GM12878 (cell line): Measurements from ENCODE around the gene MEGF9. TPM values are rescaled to one million over a fixed set of nuclear protein-coding genes. Genes with fewer than 3 reads are reported as not detected.

Experiments
- ATAC-seq: fragments of 200-7000 bp; cut with Tn5 transposase; 3 replicates; pipeline ENCODE4 v1.9.1; 2020; ENCODE audit warnings: mild to moderate bottlenecking, moderate library complexity
- BruUV-seq: library from RNA; stranded (reverse); fragments of 400-500 nt; replicated peaks from 2 replicates; lab custom pipeline; 2021; lab: Mats Ljungman, UMichigan
- CTCF ChIA-PET: fragments of 300-600 bp; sonication (Branson Sonifier 250); formaldehyde crosslinking; extraction: SDS; loops from one replicate; lab custom pipeline; 2021; ENCODE audit warnings: inconsistent platforms; lab: Yijun Ruan, JAX
- POLR2A ChIA-PET: fragments of 350-600 bp; formaldehyde crosslinking; extraction: SDS; loops from one replicate; lab custom pipeline; 2021; ENCODE audit warnings: inconsistent platforms; lab: Charles Lee
- RAD21 ChIA-PET: fragments of 300-600 bp; sonication (Branson Sonifier 250); formaldehyde crosslinking; loops from one replicate; lab custom pipeline; 2023; ENCODE audit warnings: antibody characterized with exemption; ENCODE audit not compliant: unreplicated experiment; lab: Charles Lee
- SMC1A ChIA-PET: fragments of 300-600 bp; sonication (Branson Sonifier 250); formaldehyde crosslinking; loops from one replicate; lab custom pipeline; 2023; ENCODE audit not compliant: unreplicated experiment, uncharacterized antibody; lab: Charles Lee
- DNase-seq: peaks from one replicate; pipeline ENCODE4 v3.0.0-alpha.2; 2011; ENCODE audit warnings: low read depth, low spot score
- FAIRE-seq: peaks from 3 replicates; lab custom pipeline; 2011; peaks lifted over from hg19 to GRCh38; lab: Jason Lieb, UNC
- H2AFZ ChIP-seq: 2 replicates; pipeline ENCODE4 v1.6.0; 2011; ENCODE audit warnings: low read depth, low read length, control low read depth; ENCODE audit not compliant: control insufficient read depth
- H3K27ac ChIP-seq: 2 replicates; pipeline ENCODE4 v1.5.1; 2011; ENCODE audit warnings: control low read depth; ENCODE audit not compliant: control insufficient read depth, insufficient read depth
- H3K27me3 ChIP-seq, 2 experiments: replicated peaks in 1 of 2; 2 replicates each; pipeline versions ENCODE4 v1.6.0 to v1.6.1; 2011; ENCODE audit warnings: low read length in 1 of 2; ENCODE audit not compliant: control insufficient read depth in 2 of 2, insufficient read depth in 2 of 2
- H3K36me3 ChIP-seq, 2 experiments: 2 replicates each; pipeline ENCODE4 v1.5.1; 2011; ENCODE audit warnings: low read length in 1 of 2; ENCODE audit not compliant: control insufficient read depth in 2 of 2, insufficient read depth in 2 of 2
- H3K4me1 ChIP-seq: 2 replicates; pipeline ENCODE4 v1.6.1; 2011; ENCODE audit warnings: mild to moderate bottlenecking, low read length, moderate library complexity, mixed read lengths; ENCODE audit not compliant: control insufficient read depth, insufficient read depth
- H3K4me2 ChIP-seq: 2 replicates; pipeline ENCODE4 v1.6.0; 2011; ENCODE audit warnings: control low read depth; ENCODE audit not compliant: control insufficient read depth, insufficient read depth
- H3K4me3 ChIP-seq: fragments of 200-600 bp; sonication (generic); 2 replicates; pipeline ENCODE4 v1.5.1; 2016
- H3K79me2 ChIP-seq: 2 replicates; pipeline ENCODE4 v1.6.0; 2011; ENCODE audit warnings: low read length; ENCODE audit not compliant: control insufficient read depth, insufficient read depth
- H3K9ac ChIP-seq: 2 replicates; pipeline ENCODE4 v1.8.0; 2011; ENCODE audit warnings: low read length, control low read depth, mixed read lengths; ENCODE audit not compliant: control insufficient read depth, insufficient read depth
- H3K9me3 ChIP-seq: replicated peaks from 3 replicates; pipeline ENCODE4 v1.5.1; 2011; ENCODE audit warnings: mild to moderate bottlenecking, low read length; ENCODE audit not compliant: control insufficient read depth, insufficient read depth
- H4K20me1 ChIP-seq: 2 replicates; pipeline ENCODE4 v1.6.0; 2011; ENCODE audit not compliant: control insufficient read depth, insufficient read depth
- CBX5 ChIP-seq: sonication (generic); IDR thresholded peaks from 2 replicates; pipeline ENCODE4 v1.6.1; 2016; ENCODE audit warnings: low read depth, moderate library complexity, mild to moderate bottlenecking, inconsistent platforms
- CHD4 ChIP-seq: fragments of 200-600 bp; sonication (generic); IDR thresholded peaks from 2 replicates; pipeline ENCODE4 v1.6.1; 2016; ENCODE audit warnings: mild to moderate bottlenecking
- ETV6 ChIP-seq, 2 experiments: fragments of 450-650 bp in 1 of 2; IDR thresholded peaks in 1 of 2; conservative IDR thresholded peaks in 1 of 2; 2 replicates each; pipeline ENCODE4 v1.6.1; 2014; ENCODE audit warnings: antibody characterized with exemption in 1 of 2, borderline replicate concordance in 1 of 2, low read depth in 1 of 2, mild to moderate bottlenecking in 1 of 2, moderate library complexity in 1 of 2
- IKZF2 ChIP-seq, 2 experiments: fragments of 450-650 bp; IDR thresholded peaks; 2 replicates each; pipeline ENCODE4 v1.6.1; 2017; ENCODE audit warnings: mild to moderate bottlenecking in 2 of 2, moderate library complexity in 2 of 2
- JUNB ChIP-seq: IDR thresholded peaks from 2 replicates; pipeline ENCODE4 v1.6.1; 2016; ENCODE audit warnings: antibody characterized with exemption, mild to moderate bottlenecking
- MYB ChIP-seq: fragments of 150-350 bp; IDR thresholded peaks from 2 replicates; pipeline ENCODE4 v1.6.1; 2014; ENCODE audit warnings: mild to moderate bottlenecking, low read depth, low read length, borderline replicate concordance
- NFYB ChIP-seq: IDR thresholded peaks from 2 replicates; pipeline ENCODE4 v1.6.1; 2011; ENCODE audit warnings: low read depth, mild to moderate bottlenecking, low read length, improper control_type of control experiment, moderate library complexity; ENCODE audit not compliant: insufficient read depth
- SPI1 ChIP-seq: IDR thresholded peaks from 2 replicates; pipeline ENCODE4 v1.6.1; 2011; ENCODE audit warnings: low read depth, mild to moderate bottlenecking, low read length, moderate library complexity, borderline replicate concordance; ENCODE audit not compliant: insufficient read depth
- WGBS: methylation state at CpG from one replicate; pipeline ENCODE4 v1.1.6; 2016; ENCODE audit warnings: low lambda C conversion rate; ENCODE audit not compliant: insufficient replicate concordance, insufficient coverage; ENCODE audit errors: missing lambda C conversion rate; 5-methylcytosine and 5-hydroxymethylcytosine counted together
- in situ Hi-C: fragments of 300-500 bp; cut with MboI; formaldehyde crosslinking; loops from 9 replicates; pipeline ENCODE4 v1.14.3; 2018; ENCODE audit warnings: mixed read lengths
- intact Hi-C: fragments of 100-400 bp; cut with micrococcal nuclease; formaldehyde crosslinking; loops from one replicate; pipeline ENCODE4 v1.14.2; 2022; ENCODE audit not compliant: unreplicated experiment
- polyA plus RNA-seq, 11 experiments: library from polyadenylated mRNA; depleted of rRNA in 4 of 11; unstranded in 6 of 11; stranded (reverse) in 5 of 11; fragments of >200 nt; fragmentation: Nextera tagmentation in 4 of 11; fragmentation: Illumina TruSeq in 1 of 11; extraction: Ambion mirVana in 4 of 11; extraction: Trizol in 1 of 11; gene quantifications; 1 replicate in 1 of 11; 2 replicates in 10 of 11; pipeline versions ENCODE4 v1.2.1 to v1.2.3, GENCODE V29; 2011 to 2016; ENCODE audit warnings: inconsistent platforms in 2 of 11, missing spikeins in 2 of 11, low read depth in 1 of 11
- total RNA-seq, 4 experiments: library from RNA; depleted of rRNA in 3 of 4; stranded (reverse); fragments of >200 nt in 3 of 4; fragmentation: Illumina TruSeq in 1 of 4; extraction: Trizol in 1 of 4; gene quantifications; 2 replicates each; pipeline versions ENCODE4 v1.2.1 to v1.2.3, GENCODE V29; 2013 to 2021
- TF ChIP-seq, protein P1 (sequence below): fragments of 450-650 bp; IDR thresholded peaks from 2 replicates; pipeline ENCODE4 v1.6.1; 2014; ENCODE audit warnings: mild to moderate bottlenecking
- TF ChIP-seq, protein P2 (sequence below): fragments of 450-650 bp; IDR thresholded peaks from 2 replicates; pipeline ENCODE4 v1.6.1; 2017; ENCODE audit warnings: mild to moderate bottlenecking, moderate library complexity

The MEGF9 gene
- total and polyA plus RNA-seq, 10 of the 15 experiments (the other 5 are each of a cell fraction or from before 2014, with no cell fraction given): 0.71 to 5.1 (median 2.6) TPM

DNA sequence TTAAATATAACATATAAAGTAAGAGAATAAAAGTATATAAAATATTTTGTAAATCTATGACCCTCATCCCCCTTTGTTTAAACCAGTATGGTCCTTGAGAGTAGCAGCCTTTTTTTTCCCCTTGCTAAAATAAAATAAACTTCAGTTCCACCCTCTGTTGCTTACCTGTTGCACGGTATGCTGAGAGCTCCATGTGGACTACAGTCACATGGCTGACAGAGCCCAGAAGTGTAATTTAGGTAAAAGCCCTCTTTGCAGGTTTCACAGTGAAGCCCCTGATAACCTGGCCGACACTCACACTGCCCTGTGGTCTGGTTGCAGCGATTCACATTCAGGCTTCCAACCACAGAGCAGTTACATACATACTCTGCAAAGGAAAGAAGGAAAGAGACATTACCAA, 55.1 kb downstream of the MEGF9 start (continued):
- TF ChIP-seq CBX5: no peak
- no peak for TF ChIP-seq NFYB
- TF ChIP-seq, protein P1, sequence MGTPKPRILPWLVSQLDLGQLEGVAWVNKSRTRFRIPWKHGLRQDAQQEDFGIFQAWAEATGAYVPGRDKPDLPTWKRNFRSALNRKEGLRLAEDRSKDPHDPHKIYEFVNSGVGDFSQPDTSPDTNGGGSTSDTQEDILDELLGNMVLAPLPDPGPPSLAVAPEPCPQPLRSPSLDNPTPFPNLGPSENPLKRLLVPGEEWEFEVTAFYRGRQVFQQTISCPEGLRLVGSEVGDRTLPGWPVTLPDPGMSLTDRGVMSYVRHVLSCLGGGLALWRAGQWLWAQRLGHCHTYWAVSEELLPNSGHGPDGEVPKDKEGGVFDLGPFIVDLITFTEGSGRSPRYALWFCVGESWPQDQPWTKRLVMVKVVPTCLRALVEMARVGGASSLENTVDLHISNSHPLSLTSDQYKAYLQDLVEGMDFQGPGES: no peak
- TF ChIP-seq SPI1: no peak

DNA sequence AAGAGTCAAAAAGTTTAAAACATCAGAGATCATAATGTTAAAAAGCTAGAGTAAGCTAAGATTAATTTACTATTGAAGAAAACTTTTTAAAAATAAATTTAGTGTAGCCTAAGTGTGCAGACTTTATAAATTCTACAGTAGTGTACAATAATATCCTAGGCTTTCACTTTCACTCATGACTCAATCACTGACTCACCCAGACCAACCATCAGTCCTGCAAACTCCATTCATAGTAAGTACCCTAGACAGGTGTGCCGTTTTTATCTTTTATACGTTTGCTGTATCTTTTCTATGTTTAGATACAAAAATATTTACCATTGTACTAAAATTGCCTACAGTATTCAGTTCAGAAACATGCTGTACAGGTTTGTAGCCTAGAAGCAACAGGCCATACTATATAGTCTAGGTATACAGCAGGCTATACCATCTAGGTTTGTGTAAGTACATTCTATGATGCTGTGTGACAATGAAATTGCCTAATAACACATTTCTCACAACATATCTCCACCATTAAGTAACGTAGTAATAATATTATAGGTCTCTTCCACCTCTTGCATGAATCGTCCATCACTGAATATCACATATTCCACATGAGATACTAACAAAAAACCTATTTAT, 59.2 kb downstream of the MEGF9 start:
- DNase-seq (no peak), ATAC-seq (peak; percentile 88), FAIRE-seq (no peak)
- ChIA-PET SMC1A (no interaction called here), RAD21 (no interaction called here), CTCF (no interaction called here), POLR2A (no interaction called here)
- in situ Hi-C loops: no loop called here
- Histone ChIP-seq H3K9me3 (no peaks in the 10 kb centered on the region), H3K9ac (no peak overlapping the region), H3K79me2 (no peaks in the 10 kb centered on the region), H3K27ac (no peak overlapping the region), H3K4me3 (no peak overlapping the region), H3K27me3 (no peaks in the 10 kb centered on the region), H3K4me2 (no peak overlapping the region; the same call in 1 of the 2 replicates), H3K36me3 (no peaks in the 10 kb centered on the region), H3K4me1 (no peaks in the 10 kb centered on the region; the same call in 1 of the 2 replicates), H4K20me1 (no peaks in the 10 kb centered on the region), H2AFZ (peak overlapping the region; percentile 23)
- WGBS: 24% methylated on average over 4 of the region's 4 CpGs
- intact Hi-C loops: no loop called here
- BruUV-seq: no TSS peak
- TF ChIP-seq, protein P2, sequence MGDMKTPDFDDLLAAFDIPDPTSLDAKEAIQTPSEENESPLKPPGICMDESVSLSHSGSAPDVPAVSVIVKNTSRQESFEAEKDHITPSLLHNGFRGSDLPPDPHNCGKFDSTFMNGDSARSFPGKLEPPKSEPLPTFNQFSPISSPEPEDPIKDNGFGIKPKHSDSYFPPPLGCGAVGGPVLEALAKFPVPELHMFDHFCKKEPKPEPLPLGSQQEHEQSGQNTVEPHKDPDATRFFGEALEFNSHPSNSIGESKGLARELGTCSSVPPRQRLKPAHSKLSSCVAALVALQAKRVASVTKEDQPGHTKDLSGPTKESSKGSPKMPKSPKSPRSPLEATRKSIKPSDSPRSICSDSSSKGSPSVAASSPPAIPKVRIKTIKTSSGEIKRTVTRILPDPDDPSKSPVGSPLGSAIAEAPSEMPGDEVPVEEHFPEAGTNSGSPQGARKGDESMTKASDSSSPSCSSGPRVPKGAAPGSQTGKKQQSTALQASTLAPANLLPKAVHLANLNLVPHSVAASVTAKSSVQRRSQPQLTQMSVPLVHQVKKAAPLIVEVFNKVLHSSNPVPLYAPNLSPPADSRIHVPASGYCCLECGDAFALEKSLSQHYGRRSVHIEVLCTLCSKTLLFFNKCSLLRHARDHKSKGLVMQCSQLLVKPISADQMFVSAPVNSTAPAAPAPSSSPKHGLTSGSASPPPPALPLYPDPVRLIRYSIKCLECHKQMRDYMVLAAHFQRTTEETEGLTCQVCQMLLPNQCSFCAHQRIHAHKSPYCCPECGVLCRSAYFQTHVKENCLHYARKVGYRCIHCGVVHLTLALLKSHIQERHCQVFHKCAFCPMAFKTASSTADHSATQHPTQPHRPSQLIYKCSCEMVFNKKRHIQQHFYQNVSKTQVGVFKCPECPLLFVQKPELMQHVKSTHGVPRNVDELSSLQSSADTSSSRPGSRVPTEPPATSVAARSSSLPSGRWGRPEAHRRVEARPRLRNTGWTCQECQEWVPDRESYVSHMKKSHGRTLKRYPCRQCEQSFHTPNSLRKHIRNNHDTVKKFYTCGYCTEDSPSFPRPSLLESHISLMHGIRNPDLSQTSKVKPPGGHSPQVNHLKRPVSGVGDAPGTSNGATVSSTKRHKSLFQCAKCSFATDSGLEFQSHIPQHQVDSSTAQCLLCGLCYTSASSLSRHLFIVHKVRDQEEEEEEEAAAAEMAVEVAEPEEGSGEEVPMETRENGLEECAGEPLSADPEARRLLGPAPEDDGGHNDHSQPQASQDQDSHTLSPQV: no peak
- TF ChIP-seq MYB (no peak), CHD4 (no peak), IKZF2 (IDR thresholded peaks at IDR 0.05) (no peak), ETV6 (conservative IDR thresholded peaks at IDR 0.05 in 1 of 2, IDR thresholded peaks at IDR 0.05 in 1 of 2; ENCODE audit: borderline replicate concordance in 1 of 2, low read depth in 1 of 2) (no peak), JUNB (peak; percentile 24; the same call in 1 of the 2 replicates)
